ENCODE measurements around the gene TNNI2. TPM values are rescaled to one million over a fixed set of nuclear protein-coding genes. Genes with fewer than 3 reads are reported as not detected.

The TNNI2 gene
- total RNA-seq, 1 donor from 2014 or later, result not detected

GRCh38 chr11:1846453-1846932, 7.7 kb downstream of the TNNI2 start:
- intact Hi-C loops (cut with DNase I), result no loop called here
- Histone ChIP-seq H3K4me3 (no peak overlapping the region), H3K27ac (no peak overlapping the region), H3K27me3 (no peaks in the 10 kb centered on the region), H3K36me3 (no peaks in the 10 kb centered on the region), H3K9me3 (no peaks in the 10 kb centered on the region), H3K4me1 (no peaks in the 10 kb centered on the region)
- no peak for DNase-seq (ENCODE audit: low spot score in 2 of 2)
- no peak for TF ChIP-seq CTCF (IDR thresholded peaks at IDR 0.05)

- no peaks in the 10 kb centered on the region for H3K36me3 ChIP-seq
- no peaks in the 10 kb centered on the region for H3K9me3 ChIP-seq
- no peak overlapping the region for H3K27ac ChIP-seq
- H3K4me3 ChIP-seq, result no peak overlapping the region
- H3K27me3 ChIP-seq, result no peaks in the 10 kb centered on the region
- intact Hi-C loops (cut with DNase I), result no loop called here
- no peak for DNase-seq (ENCODE audit: low spot score in 2 of 2)
- H3K4me1 ChIP-seq, result no peaks in the 10 kb centered on the region
- TF ChIP-seq CTCF (IDR thresholded peaks at IDR 0.05), result no peak
Observed at GRCh38 chr11:1847006-1847735, 8.4 kb downstream of the TNNI2 start.

- no peaks in the 10 kb centered on the region for H3K36me3 ChIP-seq
- H3K9me3 ChIP-seq, result no peaks in the 10 kb centered on the region
- no peak for DNase-seq (ENCODE audit: low spot score in 2 of 2)
- no peak overlapping the region for H3K4me3 ChIP-seq
- H3K4me1 ChIP-seq, result no peaks in the 10 kb centered on the region
- no peak for TF ChIP-seq CTCF (IDR thresholded peaks at IDR 0.05)
- intact Hi-C loops (cut with DNase I), result no loop called here
- H3K27me3 ChIP-seq, result no peaks in the 10 kb centered on the region
- no peak overlapping the region for H3K27ac ChIP-seq
Observed at GRCh38 chr11:1847926-1848639, 9.3 kb downstream of the TNNI2 start.

- Histone ChIP-seq H3K9me3 (no peaks in the 10 kb centered on the region), H3K27ac (no peak overlapping the region), H3K36me3 (no peaks in the 10 kb centered on the region), H3K4me1 (no peaks in the 10 kb centered on the region), H3K4me3 (no peak overlapping the region), H3K27me3 (no peaks in the 10 kb centered on the region)
- intact Hi-C loops (cut with DNase I), result no loop called here
- no peak for TF ChIP-seq CTCF (IDR thresholded peaks at IDR 0.05)
- no peak for DNase-seq (ENCODE audit: low spot score in 2 of 2)
Observed at GRCh38 chr11:1848640-1849430, 10.1 kb downstream of the TNNI2 start.

- no peaks in the 10 kb centered on the region for H3K36me3 ChIP-seq
- no peak overlapping the region for H3K27ac ChIP-seq
- H3K27me3 ChIP-seq, result no peaks in the 10 kb centered on the region
- DNase-seq (ENCODE audit: low spot score in 2 of 2), result no peak
- no peak for TF ChIP-seq CTCF (IDR thresholded peaks at IDR 0.05)
- H3K4me3 ChIP-seq, result no peak overlapping the region
- no peaks in the 10 kb centered on the region for H3K4me1 ChIP-seq
- intact Hi-C loops (cut with DNase I), result no loop called here
- no peaks in the 10 kb centered on the region for H3K9me3 ChIP-seq
Observed at GRCh38 chr11:1851468-1852180, 12.8 kb downstream of the TNNI2 start.

All from ascending aorta (tissue), 2 donors.